HG02610 (cell line): ENCODE measurements around the gene LLGL1.

Source experiments
- ATAC-seq: cut with Tn5 transposase; IDR thresholded peaks from one replicate; pipeline ENCODE4 v1.9.1; 2021; ENCODE audit warnings: mild to moderate bottlenecking, moderate library complexity; ENCODE audit not compliant: unreplicated experiment

The LLGL1 gene

GRCh38 chr17:18263885-18264682, 38.6 kb downstream of the LLGL1 start:
- no peak for ATAC-seq

GRCh38 chr17:18267366-18267765, 41.9 kb downstream of the LLGL1 start:
- ATAC-seq = no peak

- ATAC-seq = no peak
Observed at GRCh38 chr17:18267927-18268711, 42.7 kb downstream of the LLGL1 start.

GRCh38 chr17:18270046-18270931, 44.9 kb downstream of the LLGL1 start:
- ATAC-seq = no peak

GRCh38 chr17:18277076-18277475, 51.6 kb downstream of the LLGL1 start:
- no peak for ATAC-seq

- ATAC-seq = no peak
Observed at GRCh38 chr17:18278867-18279266, 53.4 kb downstream of the LLGL1 start.

DNA sequence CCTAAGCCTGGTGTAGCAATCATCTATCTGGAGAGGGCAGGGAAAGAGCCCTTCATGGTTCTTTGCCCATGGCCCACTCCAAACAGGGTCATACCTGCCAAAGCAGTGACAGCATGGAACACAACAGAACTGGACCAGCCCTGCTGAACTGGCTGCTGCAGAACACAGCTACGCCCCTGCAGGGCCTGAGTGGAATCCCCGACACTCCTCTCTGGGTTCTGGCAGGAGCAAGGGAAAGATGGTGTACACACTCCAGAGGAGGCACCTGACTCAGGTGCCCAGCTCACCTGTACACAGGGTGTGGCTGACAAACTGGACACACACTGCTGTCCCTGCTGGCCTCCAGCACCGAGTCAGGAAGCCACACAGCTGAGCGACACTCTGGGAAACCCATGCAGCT, 54.8 kb downstream of the LLGL1 start:
- no peak for ATAC-seq

GRCh38 chr17:18280766-18281371, 55.4 kb downstream of the LLGL1 start:
- no peak for ATAC-seq

- no peak for ATAC-seq
Observed at GRCh38 chr17:18281788-18282187, 56.4 kb downstream of the LLGL1 start.

GRCh38 chr17:18285296-18285695, 59.9 kb downstream of the LLGL1 start:
- ATAC-seq = no peak

- ATAC-seq = no peak
Observed at GRCh38 chr17:18291718-18292540, 66.5 kb downstream of the LLGL1 start.
